Activated CD4-positive, alpha-beta memory T cell treated with anti-CD3 and anti-CD28 coated beads, Interleukin-2, amount 10 ng/mL, durations not matched to agents 7 days and 5 days (primary cell): ENCODE results near the gene SLC24A2. TPM values are rescaled to one million over a fixed set of nuclear protein-coding genes. Genes with fewer than 3 reads are reported as not detected.
"Not testable (repeated sequence)": the region's sequence is repeated elsewhere in the genome, so short reads cannot be mapped to it uniquely, and the experiment has no call there.

ENCODE experiments used
- CTCF ChIA-PET: fragments of 350-600 bp; sonication (Branson Sonifier 250); formaldehyde crosslinking; loops from one replicate; lab custom pipeline; 2021; ENCODE audit warnings: antibody characterized with exemption, inconsistent platforms; lab: Charles Lee
- POLR2A ChIA-PET: fragments of 350-600 bp; sonication (Branson Sonifier 250); formaldehyde crosslinking; loops from one replicate; lab custom pipeline; 2021; ENCODE audit warnings: antibody characterized with exemption; lab: Charles Lee
- DNase-seq: peaks from one replicate; pipeline ENCODE4 v3.0.0-alpha.2; 2020
- H3K27ac Mint-ChIP-seq: one replicate; pipeline ENCODE4 v1.8.0; 2021; ENCODE audit warnings: mild to moderate bottlenecking, mixed read lengths
- H3K27me3 Mint-ChIP-seq: one replicate; pipeline ENCODE4 v1.8.0; 2021; ENCODE audit warnings: mixed read lengths
- H3K36me3 Mint-ChIP-seq: one replicate; pipeline ENCODE4 v1.8.0; 2021; ENCODE audit warnings: low read depth, mixed read lengths
- H3K4me1 Mint-ChIP-seq: one replicate; pipeline ENCODE4 v1.8.0; 2021; ENCODE audit warnings: mixed read lengths
- H3K4me3 Mint-ChIP-seq: one replicate; pipeline ENCODE4 v1.8.0; 2021; ENCODE audit warnings: mild to moderate bottlenecking, mixed read lengths
- H3K9me3 Mint-ChIP-seq: one replicate; pipeline ENCODE4 v1.8.0; 2021; ENCODE audit warnings: mixed read lengths
- total RNA-seq, 2 experiments: library from RNA; stranded (reverse); gene quantifications; one replicate each; pipeline ENCODE4 v1.2.3, GENCODE V29; 2021

Gene SLC24A2
- total RNA-seq, result not detected

DNA sequence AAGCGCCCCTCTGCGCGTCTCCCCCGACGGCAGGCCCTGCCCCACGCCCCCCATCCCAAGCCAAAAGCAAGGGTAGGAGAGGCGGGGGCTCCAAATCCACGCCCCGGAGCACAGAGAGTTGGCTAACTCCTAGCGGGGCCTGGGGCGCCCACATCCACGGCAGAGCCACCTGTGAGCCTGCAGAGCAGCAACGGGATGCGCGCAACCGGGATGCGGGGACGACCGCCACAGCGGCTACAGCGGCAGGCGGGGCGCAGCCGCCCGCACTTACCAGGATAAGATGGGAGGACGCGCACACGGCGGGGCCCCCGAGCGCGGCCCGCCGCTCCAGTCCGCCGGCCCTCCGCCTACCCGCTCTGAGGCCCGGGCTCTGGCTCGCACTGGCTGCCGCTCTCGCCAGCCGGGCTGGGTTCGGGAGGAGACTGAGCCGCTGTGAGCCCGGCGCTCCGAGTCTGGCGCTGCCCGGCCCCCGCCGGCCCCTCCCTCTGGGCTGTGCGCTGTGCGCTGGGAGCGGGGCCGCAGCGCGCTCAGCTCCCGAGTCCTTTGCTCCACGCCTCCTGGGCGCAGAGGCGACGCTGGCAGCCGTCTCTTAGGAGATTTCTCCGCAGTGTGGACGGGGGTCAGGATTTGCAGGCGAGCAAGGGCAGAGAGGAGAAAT, at the start of gene SLC24A2:
Gene SLC24A2, minus strand, starts transcription at position 424 of the 658 bp plus-strand sequence.
- CTCF ChIA-PET, result no interaction called here
- POLR2A ChIA-PET, result no interaction called here
- H3K36me3 Mint-ChIP-seq, result no peaks in the 10 kb centered on the region
- DNase-seq, result no peak
- no peaks in the 10 kb centered on the region for H3K4me1 Mint-ChIP-seq
- no peaks in the 10 kb centered on the region for H3K9me3 Mint-ChIP-seq
- no peak within 1 kb of the TSS for H3K4me3 Mint-ChIP-seq
- no peak within 1 kb of the TSS for H3K27ac Mint-ChIP-seq
- peaks cover 62% of the 10 kb centered on the region for H3K27me3 Mint-ChIP-seq

DNA sequence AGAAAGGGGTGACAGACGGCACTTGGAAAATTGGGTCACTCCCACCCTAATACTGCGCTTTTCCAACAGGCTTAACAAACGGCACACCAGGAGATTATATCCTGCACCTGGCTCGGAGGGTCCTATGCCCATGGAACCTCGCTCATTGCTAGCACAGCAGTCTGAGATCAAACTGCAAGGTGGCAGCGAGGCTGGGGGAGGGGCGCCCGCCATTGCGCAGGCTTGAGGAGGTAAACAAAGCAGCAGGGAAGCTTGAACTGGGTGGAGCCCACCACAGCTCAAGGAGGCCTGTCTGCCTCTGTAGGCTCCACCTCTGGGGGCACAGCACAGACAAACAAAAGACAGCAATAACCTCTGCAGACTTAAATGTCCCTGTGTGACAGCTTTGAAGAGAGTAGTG, 44.5 kb upstream of the SLC24A2 start:
- H3K27me3 Mint-ChIP-seq, H3K36me3 Mint-ChIP-seq, H3K4me1 Mint-ChIP-seq, CTCF ChIA-PET, H3K9me3 Mint-ChIP-seq, DNase-seq, H3K4me3 Mint-ChIP-seq, POLR2A ChIA-PET, H3K27ac Mint-ChIP-seq: not testable (repeated sequence)

DNA sequence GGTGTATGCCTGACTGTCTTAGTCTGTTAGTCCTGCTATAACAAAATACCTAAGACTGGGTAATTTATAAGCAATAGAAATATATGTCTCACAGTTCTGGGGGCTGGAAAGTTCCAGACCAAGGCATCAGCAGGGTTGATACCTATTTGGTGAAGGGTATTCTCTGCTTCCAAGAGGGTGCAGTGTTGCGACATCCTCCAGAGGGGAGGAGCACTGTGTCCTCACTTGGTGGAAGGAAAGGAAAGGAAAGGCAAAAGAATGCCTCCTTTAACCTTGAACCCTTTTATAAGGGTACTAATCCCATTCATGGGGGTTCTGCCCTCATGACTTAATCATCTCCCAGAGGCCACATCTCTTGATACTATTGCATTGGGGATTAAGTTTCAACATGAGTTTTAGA, 42.0 kb upstream of the SLC24A2 start:
- CTCF ChIA-PET, result no interaction called here
- Mint-ChIP-seq H3K27ac (no peak overlapping the region), H3K9me3 (no peaks in the 10 kb centered on the region), H3K36me3 (no peaks in the 10 kb centered on the region), H3K4me3 (no peak overlapping the region), H3K27me3 (no peaks in the 10 kb centered on the region), H3K4me1 (no peaks in the 10 kb centered on the region)
- DNase-seq, result no peak
- POLR2A ChIA-PET, result no interaction called here

DNA sequence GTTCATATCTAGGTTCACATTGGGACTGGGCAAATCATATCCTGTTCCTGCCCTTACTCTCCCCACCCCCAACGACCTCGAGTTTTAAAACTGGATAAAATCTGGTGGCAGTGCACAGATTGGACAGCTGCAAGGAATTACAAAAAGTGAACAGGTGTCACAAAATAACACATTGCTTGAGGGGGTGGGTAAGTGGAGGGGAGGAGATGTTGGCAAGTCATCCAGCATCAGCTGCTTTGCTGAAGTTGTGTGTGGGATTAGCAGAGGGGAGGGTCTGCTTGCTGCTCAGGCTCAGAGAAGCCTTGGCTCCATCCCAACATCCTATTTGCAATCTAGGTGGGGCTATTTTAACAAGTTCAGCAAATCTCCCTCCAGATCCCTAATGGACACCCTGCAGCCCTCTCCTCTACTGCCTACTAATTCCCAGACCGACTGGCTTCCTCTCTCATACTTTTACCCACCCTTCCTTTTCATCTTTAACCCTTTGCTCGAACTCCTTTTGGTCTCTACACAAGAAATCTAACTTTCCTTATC, 39.8 kb upstream of the SLC24A2 start:
- no peak overlapping the region for H3K27ac Mint-ChIP-seq
- no peaks in the 10 kb centered on the region for H3K36me3 Mint-ChIP-seq
- no peaks in the 10 kb centered on the region for H3K9me3 Mint-ChIP-seq
- no peak for DNase-seq
- ChIA-PET POLR2A (no interaction called here), CTCF (no interaction called here)
- H3K27me3 Mint-ChIP-seq, result no peaks in the 10 kb centered on the region
- H3K4me1 Mint-ChIP-seq, result no peaks in the 10 kb centered on the region
- H3K4me3 Mint-ChIP-seq, result no peak overlapping the region

DNA sequence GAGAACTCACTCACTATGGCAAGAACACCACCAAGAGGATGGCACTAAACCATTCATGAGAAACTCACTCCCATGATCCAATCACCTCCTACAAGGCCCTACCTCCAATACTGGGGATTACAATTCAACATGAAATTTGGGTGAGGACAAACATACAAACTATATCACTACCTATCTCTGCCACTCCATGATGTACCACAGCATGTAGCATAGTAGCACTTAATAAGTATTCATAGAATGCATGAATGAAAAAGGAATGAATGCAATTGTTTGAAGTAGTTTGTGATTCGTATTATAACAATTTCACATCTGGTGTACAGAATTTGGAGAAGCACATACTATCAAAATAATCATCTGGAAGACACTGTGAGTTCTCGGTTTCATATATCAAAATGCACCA, 27.9 kb upstream of the SLC24A2 start:
- no peaks in the 10 kb centered on the region for H3K4me1 Mint-ChIP-seq
- peaks cover 3% of the 10 kb centered on the region for H3K27me3 Mint-ChIP-seq
- H3K4me3 Mint-ChIP-seq, result no peak overlapping the region
- DNase-seq, result no peak
- H3K36me3 Mint-ChIP-seq, result no peaks in the 10 kb centered on the region
- ChIA-PET POLR2A (no interaction called here), CTCF (no interaction called here)
- peaks cover 20% of the 10 kb centered on the region for H3K9me3 Mint-ChIP-seq
- H3K27ac Mint-ChIP-seq, result no peak overlapping the region

DNA sequence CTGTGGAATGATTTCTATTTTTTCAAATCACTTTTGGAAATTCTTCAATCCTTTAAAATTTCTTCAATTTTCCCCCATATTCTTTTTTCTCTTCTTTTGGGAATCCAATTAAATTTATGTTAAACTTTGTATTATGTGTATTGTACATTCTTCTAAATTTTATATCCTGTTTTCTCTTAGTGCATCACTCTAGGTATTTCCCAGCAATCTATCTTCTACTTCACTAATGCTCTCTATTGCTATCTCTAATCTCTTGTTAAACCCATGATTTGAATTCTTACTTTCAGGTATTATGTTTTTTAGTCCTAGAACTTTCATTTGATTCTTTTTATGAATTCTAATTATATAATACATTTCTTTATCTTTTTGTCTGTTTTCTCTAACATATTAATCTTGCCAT, 23.4 kb upstream of the SLC24A2 start:
- Mint-ChIP-seq H3K36me3 (no peaks in the 10 kb centered on the region), H3K4me3 (no peak overlapping the region), H3K4me1 (no peaks in the 10 kb centered on the region), H3K27me3 (peaks cover 12% of the 10 kb centered on the region), H3K27ac (no peak overlapping the region), H3K9me3 (peaks cover 13% of the 10 kb centered on the region)
- no peak for DNase-seq
- ChIA-PET POLR2A (no interaction called here), CTCF (no interaction called here)

DNA sequence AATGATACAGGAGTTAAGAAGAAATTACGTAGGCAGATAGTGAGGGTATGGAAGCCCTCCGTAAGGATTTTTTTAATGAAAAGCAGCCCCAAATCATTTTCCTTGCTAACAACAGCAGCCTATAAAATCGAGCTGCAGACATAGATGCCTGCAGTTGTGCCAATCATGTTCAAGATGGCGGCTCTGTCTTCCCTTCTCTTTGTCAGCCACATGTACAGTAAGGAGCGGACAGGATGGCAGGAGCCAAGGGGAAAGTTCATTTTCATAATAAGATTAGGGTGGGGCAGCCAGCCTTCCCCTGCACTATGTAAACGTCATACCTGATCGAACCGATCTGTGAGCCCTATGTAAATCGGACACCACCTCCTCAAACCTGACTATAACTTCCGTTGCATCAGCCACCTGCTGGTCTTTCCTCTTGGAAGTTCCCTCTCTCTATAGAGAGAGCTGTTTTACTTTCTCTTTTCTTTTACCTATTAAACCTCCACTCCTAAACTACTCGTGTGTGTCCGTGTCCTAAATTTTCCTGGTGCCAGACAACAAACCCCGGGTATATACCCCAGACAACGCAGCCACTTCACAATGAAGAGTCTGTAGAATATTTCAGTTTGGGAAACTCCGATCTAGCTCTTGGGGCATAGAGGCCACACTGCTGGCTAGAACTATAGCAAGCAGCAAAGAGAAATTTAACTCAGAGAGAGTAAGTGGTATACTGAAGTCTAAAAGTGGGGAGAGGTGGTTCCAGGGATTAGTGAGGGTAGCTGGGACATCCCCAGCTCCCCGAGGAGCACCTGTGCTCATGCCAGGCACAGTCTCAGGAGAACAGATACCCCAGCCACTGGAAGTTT, 20.8 kb upstream of the SLC24A2 start:
- Mint-ChIP-seq H3K36me3 (no peaks in the 10 kb centered on the region), H3K4me3 (no peak overlapping the region), H3K4me1 (no peaks in the 10 kb centered on the region), H3K27me3 (peaks cover 17% of the 10 kb centered on the region), H3K9me3 (peaks cover 2% of the 10 kb centered on the region), H3K27ac (no peak overlapping the region)
- no peak for DNase-seq
- ChIA-PET CTCF (no interaction called here), POLR2A (no interaction called here)

DNA sequence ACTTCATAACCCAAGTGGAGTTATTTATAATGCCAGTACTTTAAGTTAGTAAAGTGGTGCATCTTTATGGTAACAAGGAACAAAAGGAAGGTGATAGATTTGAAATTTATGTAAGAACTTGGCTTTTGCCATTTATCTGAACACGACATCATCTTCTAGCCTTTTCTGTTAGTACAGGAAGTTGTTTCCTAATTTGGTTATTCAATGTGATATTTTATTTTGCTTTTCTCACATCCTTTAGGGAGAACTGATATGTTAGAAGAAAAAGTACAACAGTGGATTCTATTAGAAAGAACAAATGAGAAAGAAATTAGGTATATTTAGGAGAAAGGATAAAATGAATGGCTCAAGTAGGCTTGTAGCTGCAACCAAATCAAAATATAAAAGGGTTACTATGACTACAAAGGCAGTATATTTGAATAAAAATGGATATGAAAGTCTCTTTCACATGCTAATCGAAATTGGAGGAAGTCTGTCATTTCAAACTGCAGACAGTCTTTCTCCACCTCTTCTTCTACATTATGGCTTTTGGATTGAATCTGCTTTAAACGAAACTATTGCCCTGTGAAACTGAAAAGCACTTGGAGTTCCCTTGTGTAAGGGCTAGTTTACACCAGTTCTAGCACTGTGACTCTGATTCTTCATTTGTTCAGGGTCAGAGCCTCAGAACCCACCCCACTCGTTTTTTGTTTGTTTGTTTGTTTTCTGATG, 18.5 kb upstream of the SLC24A2 start:
- ChIA-PET CTCF (no interaction called here), POLR2A (no interaction called here)
- Mint-ChIP-seq H3K4me3 (no peak overlapping the region), H3K27ac (no peak overlapping the region), H3K27me3 (peaks cover 19% of the 10 kb centered on the region), H3K36me3 (no peaks in the 10 kb centered on the region), H3K9me3 (peaks cover 2% of the 10 kb centered on the region), H3K4me1 (no peaks in the 10 kb centered on the region)
- DNase-seq, result no peak

DNA sequence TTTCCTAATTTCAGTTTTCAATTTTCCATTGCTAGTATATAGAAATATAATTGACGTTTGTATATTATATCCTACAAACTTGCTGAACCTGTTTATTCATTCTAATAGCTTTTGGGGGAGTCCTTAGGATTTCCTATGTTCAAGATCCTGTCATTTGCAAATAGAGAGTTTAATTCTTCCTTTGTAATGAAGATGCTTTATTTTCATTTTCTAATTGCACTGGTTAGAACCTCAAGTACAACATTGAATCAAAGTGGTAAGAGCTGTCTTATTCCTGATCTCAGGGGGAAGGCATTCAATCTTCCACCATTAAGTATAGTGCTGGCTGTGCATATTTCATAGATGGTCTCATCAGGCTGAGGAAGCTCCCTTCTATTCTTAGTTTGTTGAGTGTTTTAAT, 15.6 kb upstream of the SLC24A2 start:
- no peaks in the 10 kb centered on the region for H3K36me3 Mint-ChIP-seq
- no peaks in the 10 kb centered on the region for H3K4me1 Mint-ChIP-seq
- H3K9me3 Mint-ChIP-seq, result peaks cover 2% of the 10 kb centered on the region
- CTCF ChIA-PET, result no interaction called here
- H3K4me3 Mint-ChIP-seq, result no peak overlapping the region
- DNase-seq, result no peak
- POLR2A ChIA-PET, result no interaction called here
- H3K27ac Mint-ChIP-seq, result no peak overlapping the region
- peaks cover 24% of the 10 kb centered on the region for H3K27me3 Mint-ChIP-seq

DNA sequence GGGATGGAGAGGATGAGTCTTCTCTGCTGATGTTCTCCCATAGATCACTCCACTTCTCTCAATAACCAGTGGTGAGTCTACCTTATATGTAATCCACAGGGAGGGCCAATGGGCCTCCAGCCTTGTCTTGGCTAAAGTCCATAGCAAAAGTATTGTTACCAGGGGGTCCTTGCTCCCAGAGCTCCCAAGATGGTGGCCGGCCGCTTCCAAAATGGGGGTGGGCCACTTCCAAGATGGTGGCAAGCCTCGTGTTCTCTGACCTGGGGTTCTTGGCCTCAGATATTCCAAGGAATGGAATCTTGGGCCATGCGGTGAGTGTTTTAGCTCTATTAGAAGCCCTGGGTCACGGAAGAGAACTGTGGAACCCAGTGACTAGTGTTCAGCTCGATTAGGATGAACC, 12.0 kb upstream of the SLC24A2 start:
- no peaks in the 10 kb centered on the region for H3K4me1 Mint-ChIP-seq
- DNase-seq, result no peak
- H3K27me3 Mint-ChIP-seq, result peaks cover 13% of the 10 kb centered on the region
- no peaks in the 10 kb centered on the region for H3K9me3 Mint-ChIP-seq
- no peak overlapping the region for H3K27ac Mint-ChIP-seq
- CTCF ChIA-PET, result no interaction called here
- no peak overlapping the region for H3K4me3 Mint-ChIP-seq
- POLR2A ChIA-PET, result no interaction called here
- no peaks in the 10 kb centered on the region for H3K36me3 Mint-ChIP-seq

DNA sequence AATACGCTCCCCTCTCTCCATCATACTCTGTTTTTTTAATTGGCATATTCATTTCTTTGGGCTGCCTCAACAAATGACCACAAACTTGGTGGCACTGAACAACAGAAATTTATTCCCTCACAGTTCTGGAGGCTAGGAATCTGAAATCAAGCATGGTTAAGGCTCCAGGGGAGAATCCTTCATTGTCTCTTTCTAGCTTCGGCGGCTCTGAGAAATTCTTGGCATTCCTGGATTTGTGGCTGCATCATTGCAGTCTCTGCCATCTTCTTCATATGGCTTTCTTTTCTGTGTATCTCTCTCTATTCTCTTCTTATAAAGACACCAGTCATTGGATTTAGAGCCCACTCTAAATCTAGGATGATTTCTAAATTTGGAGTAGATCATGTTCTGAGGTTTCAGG, 10.9 kb upstream of the SLC24A2 start:
- CTCF ChIA-PET, result no interaction called here

DNA sequence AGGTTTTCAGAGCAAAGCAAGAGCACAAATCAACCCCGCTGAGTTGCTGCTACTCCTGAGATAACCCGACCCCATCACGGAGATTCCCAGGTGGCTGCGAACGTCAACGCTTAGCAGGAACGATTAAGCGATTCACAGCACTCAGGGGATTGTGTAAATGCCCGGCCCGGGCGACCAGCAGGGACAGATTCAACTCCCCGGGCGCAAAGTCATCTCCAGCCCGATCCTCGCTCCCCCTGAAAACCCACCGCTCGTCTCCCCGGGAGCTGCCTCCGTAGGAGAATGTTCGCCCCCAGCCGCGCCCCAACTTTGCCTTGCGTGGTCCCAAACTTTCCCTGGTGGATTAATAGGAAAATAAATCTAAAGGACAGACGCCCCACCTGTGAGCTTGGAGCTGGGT, 685 bp downstream of the SLC24A2 start:
- Mint-ChIP-seq H3K4me1 (no peaks in the 10 kb centered on the region), H3K36me3 (no peaks in the 10 kb centered on the region), H3K27me3 (peaks cover 65% of the 10 kb centered on the region), H3K27ac (no peak overlapping the region), H3K4me3 (no peak overlapping the region), H3K9me3 (no peaks in the 10 kb centered on the region)
- no peak for DNase-seq
- ChIA-PET POLR2A (no interaction called here), CTCF (no interaction called here)

More for the DNA sequence above, 10.9 kb upstream of the SLC24A2 start:
- Mint-ChIP-seq H3K36me3 (no peaks in the 10 kb centered on the region), H3K4me3 (no peak overlapping the region), H3K27ac (no peak overlapping the region), H3K27me3 (peaks cover 13% of the 10 kb centered on the region), H3K4me1 (no peaks in the 10 kb centered on the region), H3K9me3 (no peaks in the 10 kb centered on the region)
- POLR2A ChIA-PET, result no interaction called here
- no peak for DNase-seq

DNA sequence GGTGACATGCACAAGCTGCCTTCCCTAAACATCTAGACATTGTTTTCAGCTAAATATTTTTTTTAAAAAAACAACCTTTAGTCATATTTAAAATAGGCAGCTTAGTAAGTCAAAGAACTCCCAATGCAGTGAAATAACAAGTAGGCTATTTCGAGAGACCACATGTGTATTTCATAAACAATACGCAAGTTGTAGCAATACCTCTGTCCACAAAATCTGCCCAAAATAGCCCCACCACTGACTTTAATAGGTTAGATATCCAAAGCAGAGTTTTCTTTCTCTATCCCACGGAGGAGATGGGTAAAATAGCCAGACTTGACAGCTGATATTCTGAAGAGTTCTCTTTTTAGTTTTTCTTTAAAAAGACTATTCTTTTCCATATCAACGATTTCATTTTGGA, 1.2 kb downstream of the SLC24A2 start:
- H3K27ac Mint-ChIP-seq, result no peak overlapping the region
- ChIA-PET CTCF (no interaction called here), POLR2A (no interaction called here)
- no peaks in the 10 kb centered on the region for H3K9me3 Mint-ChIP-seq
- DNase-seq, result no peak
- H3K4me1 Mint-ChIP-seq, result no peaks in the 10 kb centered on the region
- H3K4me3 Mint-ChIP-seq, result no peak overlapping the region
- peaks cover 63% of the 10 kb centered on the region for H3K27me3 Mint-ChIP-seq
- H3K36me3 Mint-ChIP-seq, result no peaks in the 10 kb centered on the region
